Measurements from ENCODE around the gene CD22. TPM values are rescaled to one million over a fixed set of nuclear protein-coding genes. Genes with fewer than 3 reads are reported as not detected.

Gene CD22
- total and polyA plus RNA-seq, 2 of the 8 experiments (the other 6 are each of a cell fraction or from before 2014, with no cell fraction given) = 0.06 to 0.60 TPM

GRCh38 chr19:35305181-35305580, 23.8 kb upstream of the CD22 start:
- no peaks in the 10 kb centered on the region for H3K27me3 ChIP-seq (replicated peaks in 1 of 4; ENCODE audit: control insufficient read depth in 3 of 4, extremely low read depth in 1 of 4, insufficient read depth in 3 of 4, low read length in 3 of 4)
- POLR2A ChIA-PET (ENCODE audit: partially characterized antibody) = interaction anchor here (1.3 to 1.6 kb wide), 2 partner anchors 13 to 36 kb away, joined by 3 read pairs; no protein-coding TSS in a partner anchor
- no peak overlapping the region for H3K4me3 ChIP-seq (ENCODE audit: extremely low read depth in 1 of 4, insufficient read depth in 2 of 4, low read depth in 3 of 4, low read length in 4 of 4)
- no peak overlapping the region for H3K4me2 ChIP-seq (ENCODE audit: insufficient read depth in 1 of 2, low read depth in 2 of 2, low read length in 2 of 2)
- no peak overlapping the region for H2AK5ac ChIP-seq (ENCODE audit: low read depth, low read length)
- no peak overlapping the region for H3K23ac ChIP-seq (ENCODE audit: insufficient read length)
- WGBS, 2 experiments (ENCODE audit: extremely low coverage in 1 of 2, insufficient coverage in 1 of 2, insufficient read length in 1 of 2, insufficient replicate concordance in 2 of 2, low coverage in 1 of 2, low lambda C conversion rate in 2 of 2, missing lambda C conversion rate in 1 of 2) = 95% methylated on average over 5 of the region's 6 CpGs; no CpG with 5 or more reads in 1 of the 2 experiments
- no peak overlapping the region for H3K27ac ChIP-seq (ENCODE audit: low read depth, low read length)
- no peaks in the 10 kb centered on the region for H3K79me1 ChIP-seq (ENCODE audit: low read depth, low read length)
- no peak for DNase-seq (ENCODE audit: low read depth in 1 of 2, low spot score in 2 of 2)
- peaks cover 0 to 2% (median 0%) of the 10 kb centered on the region in 4 experiments; a peak in 1 of 7 replicates for H3K4me1 ChIP-seq (replicated peaks in 1 of 4; ENCODE audit: control insufficient read depth in 3 of 4, insufficient read depth in 4 of 4, low read length in 3 of 4)
- H3K23me2 ChIP-seq (ENCODE audit: low read depth, low read length) = no peaks in the 10 kb centered on the region
- no peak overlapping the region for H2BK20ac ChIP-seq (ENCODE audit: low read length)
- H2BK120ac ChIP-seq (replicated peaks; ENCODE audit: low read depth, low read length) = no peak overlapping the region
- no peak overlapping the region for H3K4ac ChIP-seq (replicated peaks; ENCODE audit: insufficient read length, low read depth, low read length)
- no peak overlapping the region; a peak in 1 of 7 replicates for H3K9ac ChIP-seq (replicated peaks in 1 of 4; ENCODE audit: extremely low read depth in 1 of 4, low read depth in 3 of 4, low read length in 3 of 4)
- no peaks in the 10 kb centered on the region for H4K20me1 ChIP-seq (replicated peaks in 1 of 2; ENCODE audit: control insufficient read depth in 1 of 2, insufficient read depth in 2 of 2, low read length in 2 of 2)
- H3K9me3 ChIP-seq (ENCODE audit: insufficient read depth in 2 of 2, low read depth in 1 of 2, low read length in 1 of 2) = no peaks in the 10 kb centered on the region
- H2BK5ac ChIP-seq (ENCODE audit: low read depth, low read length) = no peak overlapping the region
- H3K79me2 ChIP-seq (ENCODE audit: control insufficient read depth in 1 of 2, insufficient read depth in 2 of 2, low read length in 2 of 2) = no peaks in the 10 kb centered on the region
- no peak overlapping the region for H4K91ac ChIP-seq (replicated peaks; ENCODE audit: insufficient read length, low read length)
- H4K8ac ChIP-seq (ENCODE audit: extremely low read depth, insufficient read depth, low read length) = no peak overlapping the region
- no peak overlapping the region for H2AFZ ChIP-seq (ENCODE audit: low read length)
- FAIRE-seq = no peak
- no peaks in the 10 kb centered on the region for H3K36me3 ChIP-seq (ENCODE audit: control insufficient read depth in 2 of 4, insufficient read depth in 4 of 4, low read length in 3 of 4)
- no peak overlapping the region for H3K18ac ChIP-seq (ENCODE audit: extremely low read depth, low read length)
- no peak overlapping the region for H3K14ac ChIP-seq (ENCODE audit: insufficient read length)
- peak overlapping the region; percentile 60; the same call in 1 of the 2 replicates for H2BK12ac ChIP-seq (ENCODE audit: low read depth, low read length)
- no peak overlapping the region for H3K56ac ChIP-seq (replicated peaks; ENCODE audit: insufficient read length, low read depth, low read length)
- no peak overlapping the region for H2BK15ac ChIP-seq (ENCODE audit: low read length)
- H4K5ac ChIP-seq (ENCODE audit: insufficient read length, low read depth, low read length) = no peak overlapping the region
- CTCF ChIA-PET (ENCODE audit: partially characterized antibody) = interaction anchor here (0.7 to 1.5 kb wide), 10 partner anchors 10 to 239 kb away, joined by 3 to 6 read pairs (median 3); no protein-coding TSS in a partner anchor
- no peak for TF ChIP-seq FOSL1 (IDR thresholded peaks at IDR 0.05; ENCODE audit: insufficient read depth, low read depth, low read length)
- TF ChIP-seq USF2 (IDR thresholded peaks at IDR 0.05; ENCODE audit: low read length) = no peak

Measured in H1 (cell line).